ENCODE measurements around the gene CCT5. TPM values are rescaled to one million over a fixed set of nuclear protein-coding genes. Genes with fewer than 3 reads are reported as not detected.
"Not testable (repeated sequence)": the region's sequence is repeated elsewhere in the genome, so short reads cannot be mapped to it uniquely, and the experiment has no call there.

Gene CCT5
- total RNA-seq, 2 experiments from 2014 or later: 360 to 375 TPM

DNA sequence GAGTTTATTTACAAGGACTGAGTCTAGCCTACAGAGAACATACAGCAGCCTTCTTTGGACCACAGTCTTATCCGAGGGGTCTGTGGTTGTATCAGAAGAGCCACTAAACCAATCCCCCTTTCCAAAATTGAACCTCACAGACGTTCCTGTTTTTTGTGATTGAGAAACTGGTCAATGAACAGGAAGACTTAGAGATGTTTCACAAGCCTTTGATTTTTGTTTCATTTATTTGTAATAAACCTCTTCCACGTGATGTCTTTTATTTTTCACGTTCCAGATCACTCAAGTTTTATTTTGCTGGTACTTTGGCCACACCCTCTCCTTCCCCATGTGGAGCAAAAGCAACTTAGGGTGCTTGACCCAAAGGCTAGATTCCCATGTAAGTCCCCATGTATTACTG, 16.1 kb downstream of the CCT5 start:
- ChIA-PET POLR2A (no interaction called here), CTCF (interaction anchor here (0.6 to 1.4 kb wide), 2 partner anchors 17 to 361 kb away, joined by 3 to 4 read pairs; no protein-coding TSS in a partner anchor)
- no peak overlapping the region for H3K4me3 Mint-ChIP-seq
- no peak for DNase-seq
- no peaks in the 10 kb centered on the region for H3K27me3 Mint-ChIP-seq
- H3K4me1 Mint-ChIP-seq (ENCODE audit: low read depth): no peaks in the 10 kb centered on the region
- H3K36me3 Mint-ChIP-seq: peaks cover 41% of the 10 kb centered on the region
- no peak overlapping the region for H3K27ac Mint-ChIP-seq
- no peaks in the 10 kb centered on the region for H3K9me3 Mint-ChIP-seq
- intact Hi-C loops (cut with micrococcal nuclease): no loop called here

DNA sequence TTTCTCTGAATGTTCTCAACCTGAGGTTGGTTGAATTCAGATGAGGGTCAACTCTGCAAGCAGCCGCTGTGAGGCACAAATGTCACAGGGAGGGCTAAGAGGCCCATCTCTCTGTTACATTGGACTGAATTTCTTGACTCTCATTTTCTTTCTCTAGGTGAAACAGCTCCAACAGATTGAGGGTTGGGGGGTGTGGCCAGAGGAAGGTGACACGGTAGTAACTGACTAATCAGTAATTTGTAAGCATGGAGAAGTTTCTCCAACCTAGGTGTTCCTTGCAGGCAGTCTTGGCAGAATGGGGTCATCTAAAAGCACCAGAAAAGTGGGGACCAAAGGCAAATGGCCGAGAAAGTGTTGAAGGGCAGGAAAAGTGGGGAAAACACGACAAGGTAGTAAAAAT, 16.8 kb downstream of the CCT5 start:
- Mint-ChIP-seq H3K27ac (no peak overlapping the region), H3K36me3 (peaks cover 34% of the 10 kb centered on the region), H3K27me3 (peaks cover 1% of the 10 kb centered on the region), H3K4me1 (ENCODE audit: low read depth) (no peaks in the 10 kb centered on the region), H3K4me3 (no peak overlapping the region), H3K9me3 (no peaks in the 10 kb centered on the region)
- POLR2A ChIA-PET: no interaction called here
- no peak for DNase-seq
- CTCF ChIA-PET: interaction anchor here (1.4 kb wide), 1 partner anchor 17 kb away, joined by 4 read pairs; no protein-coding TSS in a partner anchor
- intact Hi-C loops (cut with micrococcal nuclease): no loop called here

DNA sequence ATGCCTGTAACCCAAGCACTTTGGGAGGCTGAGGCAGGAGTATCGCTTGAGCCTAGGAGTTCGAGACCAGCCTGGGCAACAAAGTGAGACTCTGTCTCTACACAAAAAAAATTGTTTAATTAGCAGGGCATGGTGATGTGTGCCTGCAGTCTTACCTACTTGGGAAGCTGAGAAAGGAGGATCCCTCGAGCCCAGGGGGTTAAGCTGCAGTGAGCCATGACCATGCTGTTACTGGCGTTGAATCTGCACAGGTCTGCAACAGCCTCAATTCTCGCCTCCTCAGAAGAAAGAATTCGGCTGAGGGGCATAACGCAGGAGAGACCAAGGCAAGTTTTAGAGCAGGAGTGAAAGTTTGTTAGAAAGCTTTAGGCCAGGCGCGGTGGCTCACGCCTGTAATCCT, 18.0 kb downstream of the CCT5 start:
- intact Hi-C loops (cut with micrococcal nuclease): no loop called here
- Mint-ChIP-seq H3K9me3 (no peaks in the 10 kb centered on the region), H3K4me1 (ENCODE audit: low read depth) (peaks cover 3% of the 10 kb centered on the region), H3K27ac (no peak overlapping the region), H3K4me3 (no peak overlapping the region), H3K27me3 (peaks cover 3% of the 10 kb centered on the region), H3K36me3 (peaks cover 25% of the 10 kb centered on the region)
- POLR2A ChIA-PET: no interaction called here
- CTCF ChIA-PET: no interaction called here
- DNase-seq: no peak

DNA sequence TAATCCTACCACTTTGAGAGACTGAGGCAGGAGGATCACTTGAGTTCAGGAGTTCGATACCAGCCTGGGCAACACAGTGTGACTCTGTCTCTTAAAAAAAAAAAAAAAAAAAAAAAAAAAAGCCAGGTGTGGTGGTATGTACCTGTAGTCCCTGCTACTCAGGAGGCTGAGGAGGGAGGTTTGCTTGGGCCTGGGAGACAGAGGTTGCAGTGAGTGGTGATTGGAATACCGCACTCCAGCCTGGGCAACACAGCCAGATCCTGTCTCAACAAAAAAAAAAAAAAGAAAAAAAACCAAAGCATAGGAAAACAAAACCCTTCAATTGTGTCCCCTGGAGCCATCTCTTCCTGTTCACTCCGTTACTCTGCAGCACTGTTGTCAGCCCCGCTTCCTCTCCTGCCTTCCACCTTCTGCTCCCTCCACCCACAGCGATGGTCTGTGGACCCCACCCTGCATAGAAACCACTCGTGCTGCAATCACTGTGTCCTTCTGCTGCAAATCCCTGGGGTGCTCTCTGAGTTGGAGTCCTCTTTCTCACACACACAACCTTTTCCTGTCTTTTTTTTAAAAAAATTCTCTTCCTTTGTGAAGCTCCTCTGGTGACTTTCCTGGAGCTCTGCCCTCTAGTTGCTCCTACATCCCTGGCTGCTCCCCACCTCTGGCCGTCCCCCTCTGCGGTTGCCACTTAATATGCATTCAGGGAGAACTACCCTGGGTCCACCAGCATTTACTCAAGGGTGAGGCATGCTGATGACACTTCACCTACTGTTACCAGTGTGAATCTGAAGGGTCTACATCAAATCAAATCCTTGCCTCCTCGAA, 22.2 kb downstream of the CCT5 start:
- Mint-ChIP-seq H3K4me3 (no peak overlapping the region), H3K9me3 (no peaks in the 10 kb centered on the region), H3K36me3 (no peaks in the 10 kb centered on the region), H3K27me3 (peaks cover 3% of the 10 kb centered on the region), H3K4me1 (ENCODE audit: low read depth) (peaks cover 14% of the 10 kb centered on the region), H3K27ac (no peak overlapping the region)
- intact Hi-C loops (cut with micrococcal nuclease): no loop called here
- POLR2A ChIA-PET: no interaction called here
- DNase-seq: no peak
- CTCF ChIA-PET: no interaction called here

DNA sequence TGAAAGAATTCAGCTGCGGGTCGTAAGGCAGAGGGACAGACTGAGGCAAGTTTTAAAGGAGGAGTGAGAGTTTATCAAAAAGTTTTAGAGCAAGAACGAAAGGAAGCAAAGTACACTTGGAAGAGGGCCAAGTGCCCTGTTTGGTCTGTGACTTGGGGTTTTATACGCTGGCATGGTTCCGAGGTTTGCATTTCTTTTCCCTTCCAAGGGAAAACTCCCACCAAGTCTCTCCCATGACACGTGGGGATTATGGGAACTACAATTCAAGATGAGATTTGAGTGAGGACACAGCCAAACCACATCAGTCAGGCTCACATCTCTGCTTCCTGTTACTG, 22.8 kb downstream of the CCT5 start:
- H3K4me3 Mint-ChIP-seq; H3K36me3 Mint-ChIP-seq; POLR2A ChIA-PET; DNase-seq; H3K9me3 Mint-ChIP-seq; CTCF ChIA-PET; intact Hi-C loops (cut with micrococcal nuclease); H3K27me3 Mint-ChIP-seq; H3K27ac Mint-ChIP-seq: not testable (repeated sequence)
- H3K4me1 Mint-ChIP-seq (ENCODE audit: low read depth): peaks cover 14% of the 10 kb centered on the region

DNA sequence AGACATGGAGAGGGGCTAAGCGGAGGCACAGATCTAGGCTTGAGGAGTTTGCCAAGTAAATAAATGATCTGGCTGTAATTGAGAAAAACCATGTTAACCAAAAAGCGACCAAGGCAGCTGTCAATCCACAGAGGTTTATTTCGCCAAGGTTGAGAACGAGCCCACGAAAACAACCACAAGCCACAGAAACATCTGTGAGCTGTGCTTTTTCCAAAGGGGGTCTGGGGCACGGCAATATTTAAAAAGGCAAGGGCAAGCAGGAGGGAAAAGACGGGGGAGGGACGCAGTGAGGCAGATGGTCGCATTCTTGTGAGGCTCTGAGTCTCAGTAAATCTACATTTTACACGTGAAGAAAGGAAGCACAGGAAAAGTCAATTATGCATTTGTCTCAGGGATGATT, 25.4 kb downstream of the CCT5 start:
- no peak overlapping the region for H3K27ac Mint-ChIP-seq

DNA sequence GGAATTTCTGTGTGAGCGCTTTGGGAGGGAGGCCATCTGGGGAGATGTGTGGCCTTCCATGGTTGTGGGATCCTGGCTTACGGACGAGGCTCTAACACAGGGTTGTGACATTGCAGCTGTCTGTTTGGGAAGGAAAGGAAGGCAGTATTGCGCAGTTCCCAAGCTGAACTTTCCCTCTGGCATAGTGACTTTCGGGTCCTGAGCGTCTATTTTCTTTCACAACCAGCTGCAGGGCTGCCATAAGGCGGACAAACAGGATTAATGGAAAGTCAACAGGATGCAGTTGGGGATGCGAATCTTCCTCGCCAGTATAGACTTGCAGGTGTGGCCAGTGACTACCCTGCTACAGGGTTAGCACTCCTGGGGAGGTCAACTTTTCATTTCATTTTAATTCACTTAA, 25.9 kb downstream of the CCT5 start:
- H3K27ac Mint-ChIP-seq: no peak overlapping the region
- peaks cover 3% of the 10 kb centered on the region for H3K27me3 Mint-ChIP-seq
- DNase-seq: no peak
- H3K4me3 Mint-ChIP-seq: no peak overlapping the region
- peaks cover 14% of the 10 kb centered on the region for H3K4me1 Mint-ChIP-seq (ENCODE audit: low read depth)
- H3K9me3 Mint-ChIP-seq: no peaks in the 10 kb centered on the region
- H3K36me3 Mint-ChIP-seq: no peaks in the 10 kb centered on the region
- ChIA-PET CTCF (no interaction called here), POLR2A (interaction anchor here (0.6 kb wide), 1 partner anchor 140 kb away, joined by 6 read pairs; no protein-coding TSS in a partner anchor)
- intact Hi-C loops (cut with micrococcal nuclease): no loop called here

More for the DNA sequence above, 25.4 kb downstream of the CCT5 start:
- CTCF ChIA-PET: no interaction called here
- Mint-ChIP-seq H3K36me3 (no peaks in the 10 kb centered on the region), H3K27me3 (peaks cover 3% of the 10 kb centered on the region), H3K4me3 (no peak overlapping the region), H3K4me1 (ENCODE audit: low read depth) (peaks cover 14% of the 10 kb centered on the region), H3K9me3 (no peaks in the 10 kb centered on the region)
- no peak for DNase-seq
- POLR2A ChIA-PET: interaction anchor here (0.6 kb wide), 1 partner anchor 141 kb away, joined by 6 read pairs; no protein-coding TSS in a partner anchor
- intact Hi-C loops (cut with micrococcal nuclease): no loop called here

DNA sequence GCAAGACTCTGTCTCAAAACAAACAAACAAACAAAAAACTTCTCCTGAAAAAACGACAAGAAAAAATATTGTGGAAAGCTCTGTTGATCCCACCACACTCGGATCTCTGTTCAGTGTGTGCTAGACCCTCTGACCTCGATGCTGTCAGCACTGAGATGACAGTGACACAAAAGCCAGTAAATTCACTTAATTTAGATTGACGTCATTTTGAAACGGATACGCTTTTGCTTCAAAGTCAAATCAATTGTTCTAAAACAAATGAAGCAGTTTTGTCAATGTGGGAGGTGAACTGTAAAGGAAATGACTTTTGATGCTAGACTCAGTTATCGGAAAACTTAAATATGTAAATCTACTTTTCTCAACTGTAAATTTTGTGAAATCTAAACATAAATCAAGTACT, 26.6 kb downstream of the CCT5 start:
- Mint-ChIP-seq H3K36me3 (no peaks in the 10 kb centered on the region), H3K4me1 (ENCODE audit: low read depth) (peaks cover 14% of the 10 kb centered on the region), H3K27me3 (peaks cover 2% of the 10 kb centered on the region), H3K9me3 (no peaks in the 10 kb centered on the region), H3K4me3 (no peak overlapping the region), H3K27ac (no peak overlapping the region)
- POLR2A ChIA-PET: no interaction called here
- no peak for DNase-seq
- intact Hi-C loops (cut with micrococcal nuclease): no loop called here
- CTCF ChIA-PET: no interaction called here

DNA sequence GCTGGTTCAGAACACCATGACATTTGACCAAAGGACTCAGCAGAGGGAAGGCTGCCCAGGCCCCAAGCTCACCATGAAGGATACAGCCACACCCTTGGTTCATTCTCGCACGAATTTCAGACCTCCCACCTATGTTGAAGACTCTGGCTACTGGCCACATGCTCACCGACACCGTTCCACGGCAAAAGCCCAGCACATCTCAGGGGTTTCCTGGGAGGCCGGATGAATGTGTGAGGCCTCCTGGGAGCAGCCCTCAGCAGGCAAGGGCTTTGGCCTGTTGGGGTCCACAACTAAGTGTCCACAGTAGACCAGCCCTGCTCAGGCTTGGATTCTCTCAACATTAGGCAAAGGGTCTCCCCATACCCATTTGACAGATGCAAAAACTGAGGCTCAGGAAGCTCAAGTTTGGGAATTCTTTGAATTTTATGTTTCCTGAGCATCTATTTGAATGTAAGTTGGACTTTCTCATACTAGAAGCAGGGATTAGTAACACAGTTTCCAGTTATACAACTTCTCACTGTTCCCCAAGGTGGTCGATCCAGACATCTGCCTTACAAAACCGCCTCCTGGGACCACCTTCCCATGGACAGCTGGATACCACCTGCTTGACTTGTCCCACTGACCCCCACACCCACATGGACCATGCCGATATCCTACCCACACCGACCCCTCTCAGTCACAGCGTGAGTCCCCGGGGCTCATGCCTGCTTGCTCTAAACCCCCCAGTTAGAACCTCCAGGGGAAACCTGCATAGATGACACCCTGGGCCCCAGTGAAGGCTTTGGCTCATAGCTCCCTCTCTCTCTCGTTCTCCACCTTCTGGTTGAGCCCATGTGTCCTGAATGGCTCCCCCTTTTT, 27.9 kb downstream of the CCT5 start:
- intact Hi-C loops (cut with micrococcal nuclease): no loop called here
- Mint-ChIP-seq H3K27ac (no peak overlapping the region), H3K4me1 (ENCODE audit: low read depth) (peaks cover 11% of the 10 kb centered on the region), H3K27me3 (no peaks in the 10 kb centered on the region), H3K36me3 (no peaks in the 10 kb centered on the region), H3K9me3 (no peaks in the 10 kb centered on the region), H3K4me3 (no peak overlapping the region)
- ChIA-PET POLR2A (no interaction called here), CTCF (interaction anchor here (1.3 kb wide), 1 partner anchor 75 kb away, joined by 3 read pairs; the partner anchor contains the start of gene MARCHF6)
- no peak for DNase-seq

DNA sequence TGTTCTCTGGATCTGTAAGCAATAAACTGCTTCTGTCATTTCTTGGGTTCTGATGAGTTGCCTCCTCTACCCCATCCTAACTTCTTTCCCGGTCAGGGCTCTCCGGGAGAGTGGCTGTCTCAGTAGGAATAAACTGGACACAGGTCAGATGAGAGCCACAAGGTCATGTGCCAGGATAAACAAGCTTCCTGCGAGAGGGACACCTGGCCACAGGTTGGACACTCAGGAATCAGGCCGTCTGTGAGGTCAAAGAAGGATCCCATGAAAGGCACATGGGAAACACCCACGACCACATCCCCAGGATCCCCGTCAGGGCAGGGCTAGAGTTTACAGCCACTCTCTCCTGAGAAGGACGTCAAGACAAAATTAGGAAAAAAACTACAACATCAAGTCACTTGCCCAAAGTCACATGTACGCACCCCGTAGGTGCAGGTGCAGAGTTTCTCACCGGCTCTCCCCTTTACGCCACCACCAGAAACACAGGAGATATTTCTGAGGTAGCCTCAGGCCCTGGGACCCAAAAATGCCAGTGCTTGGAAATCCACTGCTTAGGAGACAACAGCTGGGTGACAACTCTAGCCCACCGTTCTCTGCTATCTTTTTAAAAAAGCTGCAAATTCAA, 28.7 kb downstream of the CCT5 start:
- DNase-seq: no peak
- no peaks in the 10 kb centered on the region for H3K36me3 Mint-ChIP-seq
- H3K27ac Mint-ChIP-seq: no peak overlapping the region
- intact Hi-C loops (cut with micrococcal nuclease): no loop called here
- ChIA-PET CTCF (interaction anchor here (1.3 kb wide), 1 partner anchor 75 kb away, joined by 3 read pairs; the partner anchor contains the start of gene MARCHF6), POLR2A (no interaction called here)
- no peak overlapping the region for H3K4me3 Mint-ChIP-seq
- H3K27me3 Mint-ChIP-seq: no peaks in the 10 kb centered on the region
- peaks cover 16% of the 10 kb centered on the region for H3K4me1 Mint-ChIP-seq (ENCODE audit: low read depth)
- no peaks in the 10 kb centered on the region for H3K9me3 Mint-ChIP-seq

DNA sequence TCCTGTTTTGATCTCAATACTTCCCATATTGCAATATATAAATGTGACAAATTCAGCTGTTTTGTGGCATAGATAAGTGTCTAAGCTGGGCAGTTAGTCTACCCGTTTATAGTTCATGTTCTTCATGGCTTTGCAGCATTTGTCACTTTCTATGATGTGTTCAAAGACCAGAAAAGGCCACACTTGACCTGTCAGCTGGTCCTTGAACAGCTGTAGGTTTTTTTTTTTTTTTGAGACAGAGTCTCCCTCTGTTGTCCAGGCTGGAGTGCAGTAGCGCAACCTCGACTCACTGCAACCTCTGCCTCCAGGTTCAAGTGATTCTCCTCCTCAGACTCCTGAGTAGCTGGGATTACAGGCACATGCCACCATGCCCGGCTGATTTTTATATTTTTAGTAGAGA, 29.2 kb downstream of the CCT5 start:
- ChIA-PET POLR2A (no interaction called here), CTCF (interaction anchor here (1.2 kb wide), 1 partner anchor 348 kb away, joined by 3 read pairs; no protein-coding TSS in a partner anchor)
- H3K27me3 Mint-ChIP-seq: no peaks in the 10 kb centered on the region
- intact Hi-C loops (cut with micrococcal nuclease): no loop called here
- H3K4me1 Mint-ChIP-seq (ENCODE audit: low read depth): peaks cover 22% of the 10 kb centered on the region
- no peak for DNase-seq
- H3K36me3 Mint-ChIP-seq: no peaks in the 10 kb centered on the region
- H3K9me3 Mint-ChIP-seq: no peaks in the 10 kb centered on the region
- H3K4me3 Mint-ChIP-seq: no peak overlapping the region
- no peak overlapping the region for H3K27ac Mint-ChIP-seq

Data from activated CD4-positive, alpha-beta memory T cell treated with anti-CD3 and anti-CD28 coated beads for 36 hours (primary cell).